DMS153 (cell line): ENCODE measurements around the gene IMPG2.
A peak's percentile ranks its signal among the peaks of the same experiment; 100 is the strongest.

Experiments used
- DNase-seq: peaks from one replicate; lab custom pipeline; 2025; lab: John Stamatoyannopoulos, UW

IMPG2 gene

GRCh38 chr3:101240719-101241399 is 79.5 kb downstream of the IMPG2 start:
- DNase-seq: no peak

GRCh38 chr3:101235048-101235447 is 85.3 kb downstream of the IMPG2 start:
- no peak for DNase-seq

GRCh38 chr3:101230618-101231017 is 89.8 kb downstream of the IMPG2 start:
- no peak for DNase-seq

GRCh38 chr3:101229681-101230080 is 90.7 kb downstream of the IMPG2 start:
- no peak for DNase-seq

GRCh38 chr3:101228441-101228840 is 91.9 kb downstream of the IMPG2 start:
- no peak for DNase-seq

- no peak for DNase-seq
These were observed 95.6 kb downstream of the IMPG2 start for GRCh38 chr3:101224739-101225138.

GRCh38 chr3:101223016-101223415 is 97.4 kb downstream of the IMPG2 start:
- DNase-seq: no peak

- DNase-seq: no peak
These were observed 100.4 kb downstream of the IMPG2 start for GRCh38 chr3:101219842-101220560.

- no peak for DNase-seq
These were observed 102.7 kb downstream of the IMPG2 start for GRCh38 chr3:101217472-101218245.

GRCh38 chr3:101216710-101217465 is 103.5 kb downstream of the IMPG2 start:
- DNase-seq: no peak

- no peak for DNase-seq
These were observed 107.6 kb downstream of the IMPG2 start for GRCh38 chr3:101212730-101213129.

GRCh38 chr3:101204246-101204645 is 116.1 kb downstream of the IMPG2 start:
- DNase-seq: no peak

- DNase-seq: no peak
These were observed 117.0 kb downstream of the IMPG2 start for GRCh38 chr3:101203411-101203810.

- DNase-seq: no peak
These were observed 117.7 kb downstream of the IMPG2 start for GRCh38 chr3:101202640-101203039.

GRCh38 chr3:101200461-101200860 is 119.9 kb downstream of the IMPG2 start:
- DNase-seq: no peak

- peak; percentile 21 for DNase-seq
These were observed 124.2 kb downstream of the IMPG2 start for GRCh38 chr3:101195951-101196713.

- no peak for DNase-seq
These were observed 126.0 kb downstream of the IMPG2 start for GRCh38 chr3:101194392-101194791.

- DNase-seq: no peak
These were observed 126.4 kb downstream of the IMPG2 start for GRCh38 chr3:101193957-101194356.

GRCh38 chr3:101189796-101190195 is 130.6 kb downstream of the IMPG2 start:
- DNase-seq: no peak

GRCh38 chr3:101189176-101189575 is 131.2 kb downstream of the IMPG2 start:
- no peak for DNase-seq

GRCh38 chr3:101185341-101185740 is 135.0 kb downstream of the IMPG2 start:
- DNase-seq: no peak
